T-cell (primary cell): ENCODE data around the gene BAG2. TPM values are rescaled to one million over a fixed set of nuclear protein-coding genes. Genes with fewer than 3 reads are reported as not detected.

Source experiments
- ATAC-seq, 4 experiments: fragments of 200-7000 bp in 3 of 4; fragments of 150-1000 bp in 1 of 4; cut with Tn5 transposase; replicated peaks in 1 of 4; 1 replicate in 3 of 4; 2 replicates in 1 of 4; pipeline ENCODE4 v1.10.0; 2021; ENCODE audit warnings: moderate library complexity in 3 of 4, mild to moderate bottlenecking in 2 of 4, moderate number of reproducible peaks in 1 of 4
- CTCF ChIA-PET, 2 donors: fragments of 300-600 bp; sonication (Branson Sonifier 250); formaldehyde crosslinking; loops; one replicate each; lab custom pipeline; 2022; ENCODE audit warnings: antibody characterized with exemption in 2 of 2; lab: Charles Lee
- POLR2A ChIA-PET, 2 donors: fragments of 300-600 bp; sonication (Branson Sonifier 250); formaldehyde crosslinking; loops; one replicate each; lab custom pipeline; 2022; ENCODE audit warnings: antibody characterized with exemption in 2 of 2; lab: Charles Lee
- DNase-seq, 35 experiments: peaks; one replicate each; pipeline versions ENCODE4 v3.0.0 to v3.0.0-alpha.2; 2013 to 2023
- H3K27ac ChIP-seq: one replicate; pipeline ENCODE4 v1.5.1; 2013; ENCODE audit warnings: low read length
- H3K27me3 ChIP-seq, 2 experiments: replicated peaks in 1 of 2; 1 replicate in 1 of 2; 2 replicates in 1 of 2; pipeline versions ENCODE4 v1.6.1 to v1.7.0; 2013; ENCODE audit warnings: low read length in 1 of 2, mixed read lengths in 1 of 2; ENCODE audit not compliant: control insufficient read depth in 2 of 2, insufficient read depth in 2 of 2; ENCODE audit errors: extremely low read depth in 1 of 2
- H3K36me3 ChIP-seq, 2 donors: 1 replicate in 1 of 2; 2 replicates in 1 of 2; pipeline versions ENCODE4 v1.6.1 to v1.7.0; 2013; ENCODE audit warnings: low read length in 1 of 2; ENCODE audit not compliant: control insufficient read depth in 2 of 2, insufficient read depth in 1 of 2; ENCODE audit errors: extremely low read depth in 1 of 2
- H3K4me1 ChIP-seq, 2 experiments: 1 replicate in 1 of 2; 2 replicates in 1 of 2; pipeline versions ENCODE4 v1.6.1 to v1.7.0; 2013; ENCODE audit warnings: low read length in 2 of 2, mixed read lengths in 1 of 2; ENCODE audit not compliant: insufficient read depth in 2 of 2, control insufficient read depth in 1 of 2; ENCODE audit errors: extremely low read depth in 1 of 2
- H3K4me3 ChIP-seq, 2 donors: 1 replicate in 1 of 2; 2 replicates in 1 of 2; pipeline versions ENCODE4 v1.5.1 to v1.7.0; 2013; ENCODE audit warnings: mild to moderate bottlenecking in 2 of 2, low read length in 1 of 2, moderate library complexity in 1 of 2; ENCODE audit not compliant: control insufficient read depth in 1 of 2; ENCODE audit errors: extremely low read depth in 1 of 2
- H3K9me3 ChIP-seq: 2 replicates; pipeline ENCODE4 v1.7.0; 2013
- H3K27ac Mint-ChIP-seq, 2 donors: one replicate each; pipeline ENCODE4 v1.8.0; 2020 to 2021; ENCODE audit warnings: mild to moderate bottlenecking in 2 of 2, mixed read lengths in 2 of 2
- H3K27me3 Mint-ChIP-seq, 2 donors: one replicate each; pipeline ENCODE4 v1.8.0; 2021 to 2022; ENCODE audit warnings: mixed read lengths in 2 of 2
- H3K36me3 Mint-ChIP-seq: one replicate; pipeline ENCODE4 v1.8.0; 2021; ENCODE audit warnings: mixed read lengths
- H3K4me1 Mint-ChIP-seq, 3 donors: one replicate each; pipeline ENCODE4 v1.8.0; 2020 to 2022; ENCODE audit warnings: mixed read lengths in 3 of 3, mild to moderate bottlenecking in 1 of 3
- H3K4me3 Mint-ChIP-seq, 3 donors: one replicate each; pipeline ENCODE4 v1.8.0; 2020 to 2022; ENCODE audit warnings: mild to moderate bottlenecking in 3 of 3, mixed read lengths in 3 of 3, moderate library complexity in 3 of 3
- H3K9me3 Mint-ChIP-seq, 3 donors: one replicate each; pipeline ENCODE4 v1.8.0; 2020 to 2022; ENCODE audit warnings: mixed read lengths in 3 of 3
- WGBS: methylation state at CpG from one replicate; pipeline ENCODE4 v1.1.5; 2013; ENCODE audit warnings: missing lambda C conversion rate; ENCODE audit not compliant: insufficient coverage; 5-methylcytosine and 5-hydroxymethylcytosine counted together
- total RNA-seq, 35 experiments: library from RNA in 6 of 35; stranded (reverse) in 6 of 35; fragments of 120-200 nt in 1 of 35; gene quantifications; one replicate each; pipeline versions ENCODE4 v1.2.1 to v1.2.4 and lab custom pipeline; 2013 to 2026

Gene BAG2
- total RNA-seq, 5 donors from 2014 or later (not counting 1 experiment from before 2014, with no cell fraction given) = 3.2 to 5.1 (median 3.9) TPM

DNA sequence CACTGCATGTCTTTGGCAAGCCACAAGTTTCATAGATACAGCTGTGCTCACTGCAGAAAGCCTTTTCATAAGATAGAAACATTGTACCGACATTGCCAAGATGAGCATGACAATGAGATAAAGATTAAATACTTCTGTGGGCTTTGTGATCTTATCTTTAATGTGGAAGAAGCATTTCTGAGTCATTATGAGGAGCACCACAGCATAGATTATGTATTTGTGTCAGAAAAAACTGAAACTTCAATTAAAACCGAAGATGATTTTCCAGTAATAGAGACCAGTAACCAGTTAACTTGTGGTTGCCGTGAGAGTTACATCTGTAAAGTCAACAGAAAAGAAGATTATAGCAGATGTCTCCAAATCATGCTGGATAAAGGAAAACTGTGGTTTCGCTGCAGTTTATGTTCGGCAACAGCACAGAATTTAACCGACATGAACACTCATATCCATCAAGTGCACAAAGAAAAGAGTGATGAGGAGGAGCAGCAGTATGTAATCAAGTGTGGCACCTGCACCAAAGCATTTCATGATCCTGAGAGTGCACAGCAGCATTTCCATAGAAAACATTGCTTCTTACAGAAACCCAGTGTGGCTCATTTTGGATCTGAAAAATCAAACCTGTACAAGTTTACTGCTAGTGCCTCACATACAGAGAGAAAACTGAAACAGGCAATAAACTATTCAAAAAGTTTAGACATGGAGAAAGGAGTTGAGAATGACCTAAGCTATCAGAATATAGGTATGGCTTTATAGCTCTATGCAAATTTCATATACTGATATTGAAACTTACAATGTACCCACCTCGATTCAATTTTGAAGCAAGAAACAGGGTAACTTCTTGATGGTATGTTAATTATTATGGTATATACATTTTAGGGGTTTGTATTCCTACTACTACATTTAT lies 23.9 kb upstream of the BAG2 start:
- peak overlapping the region in 1 of 2 donors; percentile 85 for H3K27ac Mint-ChIP-seq
- peaks cover 0 to 39% of the 10 kb centered on the region in 2 donors for H3K36me3 ChIP-seq
- H3K27ac ChIP-seq = no peak overlapping the region
- ChIA-PET POLR2A (no interaction called here), CTCF (no interaction called here)
- peaks cover 15 to 24% (median 18%) of the 10 kb centered on the region in 3 donors for H3K4me1 Mint-ChIP-seq
- H3K4me3 Mint-ChIP-seq = peak overlapping the region in 2 of 3 donors; percentile 5 to 15
- H3K27me3 ChIP-seq = no peaks in the 10 kb centered on the region
- H3K4me3 ChIP-seq = no peak overlapping the region
- H3K27me3 Mint-ChIP-seq = no peaks in the 10 kb centered on the region
- DNase-seq (no peak), ATAC-seq (peak in 2 of 4 experiments; percentile 27 to 37)
- WGBS = 37% methylated on average over 2 of the region's 7 CpGs
- H3K9me3 ChIP-seq = no peaks in the 10 kb centered on the region
- peaks cover 71% of the 10 kb centered on the region for H3K36me3 Mint-ChIP-seq
- no peaks in the 10 kb centered on the region for H3K9me3 Mint-ChIP-seq
- no peaks in the 10 kb centered on the region for H3K4me1 ChIP-seq

DNA sequence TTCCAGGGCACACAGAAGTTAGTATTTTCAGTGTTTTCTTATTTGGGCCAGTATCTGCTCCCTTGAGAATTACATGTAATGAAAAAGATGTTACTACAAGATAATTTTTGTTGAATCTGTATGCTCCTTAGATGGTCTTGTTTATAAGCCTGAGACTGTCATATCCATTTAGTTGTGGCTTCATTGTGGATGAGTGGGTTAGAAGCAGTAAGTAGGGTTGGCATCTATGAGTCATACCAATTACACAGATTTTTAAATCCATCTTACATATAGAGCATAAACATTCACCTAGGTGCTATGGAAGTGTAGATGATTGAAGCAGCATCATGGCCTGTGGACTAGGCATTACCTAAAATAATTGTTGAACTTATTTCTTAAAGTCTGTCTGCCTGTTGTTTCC lies 13.5 kb upstream of the BAG2 start:
- Histone ChIP-seq H3K27ac (no peak overlapping the region), H3K4me3 (no peak overlapping the region), H3K27me3 (no peaks in the 10 kb centered on the region), H3K36me3 (peaks cover 7 to 20% of the 10 kb centered on the region in 2 donors), H3K4me1 (no peaks in the 10 kb centered on the region), H3K9me3 (no peaks in the 10 kb centered on the region)
- no peak overlapping the region for H3K4me3 Mint-ChIP-seq
- no peak for DNase-seq
- ATAC-seq = no peak
- H3K36me3 Mint-ChIP-seq = peaks cover 55% of the 10 kb centered on the region
- no peaks in the 10 kb centered on the region for H3K4me1 Mint-ChIP-seq
- H3K27ac Mint-ChIP-seq = no peak overlapping the region
- no peaks in the 10 kb centered on the region for H3K9me3 Mint-ChIP-seq
- ChIA-PET POLR2A (no interaction called here), CTCF (interaction anchor here in 1 of 2 donors (0.6 to 0.7 kb wide), 2 partner anchors 25 to 128 kb away, joined by 3 to 5 read pairs; no protein-coding TSS in a partner anchor)
- H3K27me3 Mint-ChIP-seq = no peaks in the 10 kb centered on the region

DNA sequence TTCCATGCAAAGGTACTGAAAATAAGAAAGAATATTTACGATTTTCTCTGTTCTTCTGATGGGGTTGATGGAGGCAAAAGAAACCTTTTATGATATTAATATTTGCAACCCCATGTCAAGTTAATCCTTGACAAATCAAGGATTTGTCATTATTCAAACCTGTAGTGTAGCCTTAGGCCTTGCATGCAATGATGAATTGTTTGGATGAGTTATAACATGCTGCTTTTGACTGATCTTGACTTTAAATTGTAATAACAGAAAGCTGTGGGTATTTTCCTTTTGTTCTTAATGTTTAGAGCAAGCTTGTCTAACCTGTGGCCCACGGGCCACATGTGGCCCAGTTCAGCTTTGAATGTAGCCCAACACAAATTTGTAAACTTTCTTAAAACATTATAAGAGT lies 13.0 kb upstream of the BAG2 start:
- Mint-ChIP-seq H3K36me3 (peaks cover 56% of the 10 kb centered on the region), H3K27ac (no peak overlapping the region), H3K4me1 (no peaks in the 10 kb centered on the region), H3K4me3 (no peak overlapping the region), H3K9me3 (no peaks in the 10 kb centered on the region), H3K27me3 (no peaks in the 10 kb centered on the region)
- DNase-seq (no peak), ATAC-seq (no peak)
- Histone ChIP-seq H3K27me3 (no peaks in the 10 kb centered on the region), H3K9me3 (no peaks in the 10 kb centered on the region), H3K4me3 (no peak overlapping the region), H3K4me1 (no peaks in the 10 kb centered on the region), H3K27ac (no peak overlapping the region), H3K36me3 (peaks cover 7 to 17% of the 10 kb centered on the region in 2 donors)
- no CpG with 5 or more reads among the region's 2 CpGs for WGBS
- POLR2A ChIA-PET = no interaction called here
- CTCF ChIA-PET = interaction anchor here in 1 of 2 donors (0.6 kb wide), 1 partner anchor 128 kb away, joined by 5 read pairs; no protein-coding TSS in a partner anchor

DNA sequence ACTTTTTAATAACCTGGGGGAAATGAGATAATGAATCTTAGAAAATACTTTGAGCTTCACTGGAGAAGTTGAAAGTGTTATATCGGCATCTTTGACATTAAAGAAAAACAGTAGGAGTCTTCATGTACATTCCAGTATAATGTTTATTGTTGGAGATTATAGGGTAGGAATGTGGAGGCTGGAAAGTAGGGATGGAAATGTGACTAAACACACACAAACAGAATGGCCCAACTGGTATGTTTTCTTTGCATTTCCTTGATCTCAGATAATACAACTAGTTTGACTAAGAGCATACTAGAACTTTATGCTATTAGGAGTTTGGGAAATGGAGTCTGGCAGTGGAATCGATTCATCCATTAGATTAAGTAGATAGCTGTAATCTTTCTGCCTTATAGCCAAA lies 10.1 kb upstream of the BAG2 start:
- ChIA-PET POLR2A (no interaction called here), CTCF (interaction anchor here in 1 of 2 donors (1.4 to 1.5 kb wide), 2 partner anchors 8 to 10 kb away, joined by 3 to 7 read pairs; partner anchors contain the start of gene BAG2)
- no peaks in the 10 kb centered on the region for H3K27me3 ChIP-seq
- H3K27ac Mint-ChIP-seq = no peak overlapping the region
- H3K9me3 ChIP-seq = no peaks in the 10 kb centered on the region
- H3K27me3 Mint-ChIP-seq = no peaks in the 10 kb centered on the region
- H3K27ac ChIP-seq = no peak overlapping the region
- 100% methylated on average over 1 of the region's 2 CpGs for WGBS
- H3K9me3 Mint-ChIP-seq = peaks cover 0 to 11% (median 8%) of the 10 kb centered on the region in 3 donors
- no peak overlapping the region for H3K4me3 Mint-ChIP-seq
- no peaks in the 10 kb centered on the region for H3K4me1 ChIP-seq
- peaks cover 7 to 10% of the 10 kb centered on the region in 2 donors for H3K36me3 ChIP-seq
- peaks cover 64% of the 10 kb centered on the region for H3K36me3 Mint-ChIP-seq
- no peak overlapping the region for H3K4me3 ChIP-seq
- DNase-seq = no peak
- ATAC-seq = no peak
- no peaks in the 10 kb centered on the region for H3K4me1 Mint-ChIP-seq

DNA sequence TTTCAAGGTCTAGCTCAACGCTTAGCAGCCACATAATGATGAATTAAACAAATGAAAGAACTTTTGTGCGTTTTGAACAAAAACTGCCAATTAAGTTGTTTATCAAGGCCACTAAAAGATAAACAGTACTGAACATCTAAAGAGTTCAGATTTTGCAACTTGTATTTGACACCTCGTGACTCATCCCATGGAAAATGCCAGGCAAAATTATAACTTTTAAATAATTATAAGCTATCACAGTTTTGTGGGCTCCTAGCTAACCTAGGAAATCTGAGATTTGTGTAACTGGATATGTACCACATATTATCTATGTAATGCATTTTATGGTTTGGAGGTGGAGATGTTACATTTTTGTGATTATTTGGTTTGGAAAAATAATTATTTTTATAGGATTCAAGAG lies 9.6 kb upstream of the BAG2 start:
- no peaks in the 10 kb centered on the region for H3K4me1 Mint-ChIP-seq
- CTCF ChIA-PET = interaction anchor here in 1 of 2 donors (0.6 to 1.5 kb wide), 3 partner anchors 9 to 32 kb away, joined by 3 to 7 read pairs (median 3); partner anchors contain the start of gene BAG2
- Histone ChIP-seq H3K27me3 (no peaks in the 10 kb centered on the region), H3K36me3 (peaks cover 7 to 10% of the 10 kb centered on the region in 2 donors), H3K4me3 (no peak overlapping the region), H3K9me3 (no peaks in the 10 kb centered on the region), H3K4me1 (no peaks in the 10 kb centered on the region), H3K27ac (no peak overlapping the region)
- H3K4me3 Mint-ChIP-seq = no peak overlapping the region
- H3K27ac Mint-ChIP-seq = no peak overlapping the region
- H3K27me3 Mint-ChIP-seq = no peaks in the 10 kb centered on the region
- no peak for ATAC-seq
- POLR2A ChIA-PET = interaction anchor here in 1 of 2 donors (0.6 kb wide), 1 partner anchor 8 kb away, joined by 3 read pairs; no protein-coding TSS in a partner anchor
- no peak for DNase-seq
- H3K9me3 Mint-ChIP-seq = peaks cover 0 to 11% (median 8%) of the 10 kb centered on the region in 3 donors
- H3K36me3 Mint-ChIP-seq = peaks cover 63% of the 10 kb centered on the region
- WGBS = no CpG with 5 or more reads among the region's 3 CpGs

DNA sequence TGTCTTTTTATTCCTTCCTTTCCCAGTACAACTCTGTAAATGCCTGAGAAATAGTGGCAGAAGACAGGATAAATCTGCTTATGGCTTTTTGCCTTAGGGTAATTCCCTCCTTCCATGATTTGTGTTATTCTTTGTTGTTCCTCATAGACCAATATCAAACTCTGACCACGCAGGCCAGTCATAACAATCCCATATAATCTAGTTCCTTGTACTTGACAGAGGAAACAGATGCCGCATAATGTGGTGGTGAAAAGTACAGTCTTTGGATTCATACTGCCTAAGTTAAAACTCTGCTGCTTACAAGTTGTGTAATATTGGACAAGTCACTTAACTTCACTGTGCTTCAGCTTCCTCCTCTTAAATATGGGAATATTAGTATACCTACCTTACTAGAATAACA lies 8.2 kb upstream of the BAG2 start:
- H3K36me3 Mint-ChIP-seq = peaks cover 59% of the 10 kb centered on the region

More for the DNA sequence above, 8.2 kb upstream of the BAG2 start:
- Histone ChIP-seq H3K4me3 (no peak overlapping the region), H3K4me1 (no peaks in the 10 kb centered on the region), H3K27ac (no peak overlapping the region), H3K36me3 (peaks cover 7% of the 10 kb centered on the region in 2 donors), H3K27me3 (no peaks in the 10 kb centered on the region), H3K9me3 (no peaks in the 10 kb centered on the region)
- DNase-seq (no peak), ATAC-seq (no peak)
- Mint-ChIP-seq H3K4me3 (no peak overlapping the region), H3K27ac (no peak overlapping the region), H3K4me1 (no peaks in the 10 kb centered on the region), H3K27me3 (no peaks in the 10 kb centered on the region), H3K9me3 (peaks cover 0 to 11% (median 8%) of the 10 kb centered on the region in 3 donors)
- CTCF ChIA-PET = no interaction called here
- WGBS = no CpG with 5 or more reads among the region's 2 CpGs
- POLR2A ChIA-PET = no interaction called here
